ENCODE results near the gene HECTD4. TPM values are rescaled to one million over a fixed set of nuclear protein-coding genes. Genes with fewer than 3 reads are reported as not detected.
A peak's percentile ranks its signal among the peaks of the same experiment; 100 is the strongest.
"Not testable (repeated sequence)": the region's sequence is repeated elsewhere in the genome, so short reads cannot be mapped to it uniquely, and the experiment has no call there.

The HECTD4 gene
- total RNA-seq, 1 donor from 2014 or later = 22.7 TPM

DNA sequence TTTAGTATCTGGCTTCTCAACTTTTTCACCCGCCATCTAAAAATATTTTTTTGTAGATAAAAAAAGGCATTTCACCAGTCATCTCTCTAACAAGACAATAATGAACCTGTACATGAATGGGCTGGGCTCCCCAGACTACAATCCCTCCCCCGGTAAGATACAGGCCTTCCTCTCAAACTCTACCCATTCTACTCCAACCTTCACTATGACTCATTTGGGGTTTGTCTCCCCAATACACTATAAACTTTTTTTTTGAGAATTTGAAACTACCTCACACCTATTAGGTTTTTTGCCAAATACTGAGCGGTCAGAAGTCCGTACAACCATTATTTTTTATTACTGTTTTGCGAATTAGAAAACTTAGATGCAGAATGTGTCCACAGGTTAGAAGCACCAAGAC is 26.4 kb upstream of the HECTD4 start:
- Histone ChIP-seq H3K4me3 (ENCODE audit: low read depth, low read length) (peak overlapping the region; percentile 77), H3K27me3 (ENCODE audit: control insufficient read depth, insufficient read depth, low read length) (no peaks in the 10 kb centered on the region), H3K36me3 (ENCODE audit: control insufficient read depth, insufficient read depth, low read length) (peaks cover 3% of the 10 kb centered on the region)
- TF ChIP-seq, protein P1, sequence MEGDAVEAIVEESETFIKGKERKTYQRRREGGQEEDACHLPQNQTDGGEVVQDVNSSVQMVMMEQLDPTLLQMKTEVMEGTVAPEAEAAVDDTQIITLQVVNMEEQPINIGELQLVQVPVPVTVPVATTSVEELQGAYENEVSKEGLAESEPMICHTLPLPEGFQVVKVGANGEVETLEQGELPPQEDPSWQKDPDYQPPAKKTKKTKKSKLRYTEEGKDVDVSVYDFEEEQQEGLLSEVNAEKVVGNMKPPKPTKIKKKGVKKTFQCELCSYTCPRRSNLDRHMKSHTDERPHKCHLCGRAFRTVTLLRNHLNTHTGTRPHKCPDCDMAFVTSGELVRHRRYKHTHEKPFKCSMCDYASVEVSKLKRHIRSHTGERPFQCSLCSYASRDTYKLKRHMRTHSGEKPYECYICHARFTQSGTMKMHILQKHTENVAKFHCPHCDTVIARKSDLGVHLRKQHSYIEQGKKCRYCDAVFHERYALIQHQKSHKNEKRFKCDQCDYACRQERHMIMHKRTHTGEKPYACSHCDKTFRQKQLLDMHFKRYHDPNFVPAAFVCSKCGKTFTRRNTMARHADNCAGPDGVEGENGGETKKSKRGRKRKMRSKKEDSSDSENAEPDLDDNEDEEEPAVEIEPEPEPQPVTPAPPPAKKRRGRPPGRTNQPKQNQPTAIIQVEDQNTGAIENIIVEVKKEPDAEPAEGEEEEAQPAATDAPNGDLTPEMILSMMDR (IDR thresholded peaks at IDR 0.05; ENCODE audit: insufficient read depth, low read length, poor library complexity, severe bottlenecking) = no peak
- DNase-seq (ENCODE audit: low read depth) = no peak

DNA sequence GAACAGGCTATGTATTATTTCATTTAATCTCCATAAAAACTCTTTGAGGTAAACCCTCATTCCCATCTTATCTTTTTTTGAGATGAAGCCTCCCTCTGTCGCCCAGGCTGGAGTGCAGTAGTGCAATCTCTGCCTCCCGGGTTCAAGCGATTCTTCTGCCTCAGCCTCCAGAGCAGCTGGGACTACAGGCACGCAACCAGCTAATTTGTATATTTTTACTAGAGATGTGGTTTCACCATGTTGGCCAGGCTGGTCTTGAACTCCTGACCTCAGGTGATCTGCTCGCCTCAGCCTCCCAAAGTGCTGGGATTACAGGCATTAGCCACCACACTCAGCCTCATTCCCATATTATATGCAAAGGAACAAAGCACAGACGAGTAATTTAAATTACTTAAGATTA is 25.5 kb upstream of the HECTD4 start:
- not testable (repeated sequence) for H3K27me3 ChIP-seq (ENCODE audit: control insufficient read depth, insufficient read depth, low read length); DNase-seq (ENCODE audit: low read depth); H3K36me3 ChIP-seq (ENCODE audit: control insufficient read depth, insufficient read depth, low read length)
- H3K4me3 ChIP-seq (ENCODE audit: low read depth, low read length) = peak overlapping the region; percentile 77

DNA sequence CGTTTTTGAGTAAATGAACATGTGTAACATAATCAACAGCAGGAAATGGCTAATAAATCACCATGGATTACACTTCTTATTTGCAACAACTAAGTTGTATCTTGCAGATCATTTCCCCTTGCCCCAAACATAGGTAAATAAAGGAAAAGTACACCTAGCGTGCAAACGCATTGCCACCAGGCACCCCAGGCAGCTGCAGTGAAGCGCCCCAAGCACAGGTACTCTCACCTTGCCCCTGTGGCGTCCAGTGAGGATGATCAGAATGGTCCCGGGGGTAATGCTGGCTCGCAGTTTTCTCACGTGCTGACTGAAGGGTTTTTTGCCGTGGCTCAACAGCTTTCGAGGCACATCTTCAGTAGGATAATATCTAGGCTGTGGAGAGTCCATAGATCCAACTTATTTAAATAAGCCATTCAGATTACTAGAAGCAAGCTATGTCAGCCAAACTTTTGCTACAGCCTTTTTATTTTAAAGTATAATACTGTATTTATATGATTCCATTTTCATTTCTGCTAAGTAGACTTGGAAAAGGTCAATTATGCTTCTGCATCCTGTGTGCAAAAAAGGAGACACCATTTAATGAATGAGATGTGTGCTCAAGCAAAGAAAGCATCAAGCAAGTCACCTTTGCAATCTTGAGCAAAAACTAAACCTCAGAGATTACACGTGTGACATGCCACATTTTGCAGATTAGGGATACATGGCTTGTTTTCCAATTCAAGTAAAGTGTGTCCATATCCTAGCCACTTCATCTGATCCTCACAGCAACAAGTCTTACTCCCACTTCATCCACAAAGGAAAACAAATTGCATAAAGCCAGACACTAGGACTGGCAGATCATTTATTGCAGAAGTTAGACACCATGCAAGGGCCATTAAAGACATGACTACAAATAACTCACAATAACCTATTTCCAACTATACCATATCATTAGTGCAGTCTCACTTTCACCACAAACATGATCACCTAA is 24.6 kb upstream of the HECTD4 start:
- H3K4me3 ChIP-seq (ENCODE audit: low read depth, low read length) = no peak overlapping the region
- H3K36me3 ChIP-seq (ENCODE audit: control insufficient read depth, insufficient read depth, low read length) = peaks cover 3% of the 10 kb centered on the region
- no peak for DNase-seq (ENCODE audit: low read depth)
- TF ChIP-seq, protein P1 (IDR thresholded peaks at IDR 0.05; ENCODE audit: insufficient read depth, low read length, poor library complexity, severe bottlenecking) = no peak
- no peaks in the 10 kb centered on the region for H3K27me3 ChIP-seq (ENCODE audit: control insufficient read depth, insufficient read depth, low read length)

DNA sequence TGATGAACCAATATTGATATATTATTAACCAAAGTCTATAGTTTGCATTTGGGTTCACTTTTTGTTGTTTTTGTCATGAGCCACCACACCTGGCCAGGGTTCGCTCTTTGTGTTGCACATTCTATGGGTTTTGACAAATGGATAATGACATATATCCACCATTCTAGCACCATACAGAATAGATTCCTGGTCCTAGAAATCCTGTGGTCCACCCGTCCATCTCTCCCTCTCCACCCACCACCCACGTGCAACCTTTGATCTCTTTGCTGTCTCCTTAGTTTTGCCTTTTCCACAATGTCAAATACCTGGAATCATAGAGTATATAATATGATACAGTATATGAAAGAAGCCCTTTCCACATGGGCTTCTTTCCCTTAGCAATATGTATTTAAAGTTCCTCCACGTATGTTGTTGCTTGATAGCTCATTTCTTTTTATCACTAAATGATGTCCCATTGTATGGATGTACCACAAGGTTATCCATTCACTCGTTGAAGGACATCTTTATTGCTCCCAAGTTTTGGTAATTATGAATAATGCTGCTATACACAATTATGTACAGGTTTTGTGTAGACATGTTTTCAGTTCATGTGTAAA is 19.8 kb upstream of the HECTD4 start:
- Histone ChIP-seq H3K27me3 (ENCODE audit: control insufficient read depth, insufficient read depth, low read length) (no peaks in the 10 kb centered on the region), H3K4me3 (ENCODE audit: low read depth, low read length) (no peak overlapping the region), H3K36me3 (ENCODE audit: control insufficient read depth, insufficient read depth, low read length) (peaks cover under 1% of the 10 kb centered on the region)
- TF ChIP-seq, protein P1 (IDR thresholded peaks at IDR 0.05; ENCODE audit: insufficient read depth, low read length, poor library complexity, severe bottlenecking) = no peak
- no peak for DNase-seq (ENCODE audit: low read depth)

DNA sequence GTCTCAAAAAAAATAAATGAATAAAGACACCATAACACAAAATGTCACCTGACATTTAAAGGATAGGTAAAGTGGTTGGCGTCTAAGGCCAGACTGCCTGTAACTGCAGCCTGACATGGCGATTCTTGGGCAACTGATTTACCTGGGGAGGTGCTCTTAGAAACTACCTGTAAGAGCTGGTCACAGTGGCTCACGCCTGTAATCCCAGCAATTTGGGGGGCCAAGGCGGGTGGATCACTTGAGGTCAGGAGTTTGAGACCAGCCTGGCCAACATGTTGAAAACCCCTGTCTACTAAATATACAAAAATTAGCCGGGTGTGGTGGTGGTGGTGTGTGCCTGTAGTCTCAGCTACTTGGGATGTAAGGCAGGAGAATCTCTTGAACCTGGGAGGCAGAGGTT is 18.8 kb upstream of the HECTD4 start:
- no peak overlapping the region for H3K4me3 ChIP-seq (ENCODE audit: low read depth, low read length)
- no peak for DNase-seq (ENCODE audit: low read depth)
- TF ChIP-seq, protein P1 (IDR thresholded peaks at IDR 0.05; ENCODE audit: insufficient read depth, low read length, poor library complexity, severe bottlenecking) = no peak
- no peaks in the 10 kb centered on the region for H3K36me3 ChIP-seq (ENCODE audit: control insufficient read depth, insufficient read depth, low read length)
- no peaks in the 10 kb centered on the region for H3K27me3 ChIP-seq (ENCODE audit: control insufficient read depth, insufficient read depth, low read length)

DNA sequence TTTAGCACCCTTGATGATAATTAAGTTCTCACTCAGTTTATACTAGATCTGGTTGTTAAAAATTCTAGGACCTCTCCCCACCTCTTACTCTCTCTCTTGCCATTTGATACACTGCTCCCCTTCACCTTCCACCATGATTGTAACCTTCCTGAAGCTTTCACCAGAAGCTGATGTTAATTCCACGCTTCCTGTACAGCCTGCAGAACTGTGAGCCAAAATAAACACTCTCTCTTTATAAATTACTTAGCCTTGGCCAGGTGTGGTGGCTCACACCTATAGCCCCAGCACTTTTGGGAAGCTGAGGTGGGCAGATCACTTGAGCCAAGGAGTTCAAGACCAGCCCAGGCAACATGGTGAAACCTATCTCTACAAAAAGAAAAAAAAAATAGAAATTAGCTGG is 11.1 kb upstream of the HECTD4 start:
- TF ChIP-seq, protein P1 (IDR thresholded peaks at IDR 0.05; ENCODE audit: insufficient read depth, low read length, poor library complexity, severe bottlenecking) = no peak
- no peak for DNase-seq (ENCODE audit: low read depth)
- H3K36me3 ChIP-seq (ENCODE audit: control insufficient read depth, insufficient read depth, low read length) = no peaks in the 10 kb centered on the region
- no peaks in the 10 kb centered on the region for H3K27me3 ChIP-seq (ENCODE audit: control insufficient read depth, insufficient read depth, low read length)
- H3K4me3 ChIP-seq (ENCODE audit: low read depth, low read length) = no peak overlapping the region

DNA sequence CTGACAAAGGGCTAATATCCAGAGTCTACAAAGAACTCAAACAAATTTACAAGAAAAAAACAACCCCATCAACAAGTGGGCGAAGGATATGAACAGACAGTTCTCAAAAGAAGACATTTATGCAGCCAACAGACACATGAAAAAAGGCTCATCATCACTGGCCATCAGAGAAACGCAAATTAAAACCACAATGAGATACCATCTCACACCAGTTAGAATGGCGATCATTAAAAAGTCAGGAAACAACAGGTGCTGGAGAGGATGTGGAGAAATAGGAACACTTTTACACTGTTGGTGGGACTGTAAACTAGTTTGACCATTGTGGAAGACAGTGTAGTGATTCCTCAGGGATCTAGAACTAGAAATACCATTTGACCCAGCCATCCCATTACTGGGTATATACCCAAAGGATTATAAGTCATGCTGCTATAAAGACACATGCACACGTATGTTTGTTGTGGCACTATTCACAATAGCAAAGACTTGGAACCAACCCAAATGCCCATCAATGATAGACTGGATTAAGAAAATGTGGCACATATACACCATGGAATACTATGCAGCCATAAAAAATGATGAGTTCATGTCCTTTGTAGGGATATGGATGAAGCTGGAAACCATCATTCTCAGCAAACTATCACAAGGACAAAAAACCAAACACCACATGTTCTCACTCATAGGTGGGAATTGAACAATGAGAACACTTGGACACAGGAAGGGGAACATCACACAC is 7.9 kb upstream of the HECTD4 start:
- not testable (repeated sequence) for H3K36me3 ChIP-seq (ENCODE audit: control insufficient read depth, insufficient read depth, low read length); H3K4me3 ChIP-seq (ENCODE audit: low read depth, low read length); DNase-seq (ENCODE audit: low read depth); H3K27me3 ChIP-seq (ENCODE audit: control insufficient read depth, insufficient read depth, low read length)
